ENCODE results near the gene NR2F2.

- no peak for TF ChIP-seq GATA2 (IDR thresholded peaks at IDR 0.05; ENCODE audit: low read depth, low read length)
- no peak for TF ChIP-seq GATA3 (IDR thresholded peaks at IDR 0.05; ENCODE audit: low read depth, low read length)
Observed at GRCh38 chr15:96292635-96293034, 37.9 kb upstream of the NR2F2 start.

Measured in SH-SY5Y (cell line).